HG02798 (cell line): ENCODE measurements around the gene FOXP1.
A peak's percentile ranks its signal among the peaks of the same experiment; 100 is the strongest.

Source experiments
- ATAC-seq: cut with Tn5 transposase; IDR thresholded peaks from one replicate; pipeline ENCODE4 v1.9.1; 2021; ENCODE audit warnings: mild to moderate bottlenecking; ENCODE audit not compliant: unreplicated experiment, poor library complexity

Gene FOXP1

DNA sequence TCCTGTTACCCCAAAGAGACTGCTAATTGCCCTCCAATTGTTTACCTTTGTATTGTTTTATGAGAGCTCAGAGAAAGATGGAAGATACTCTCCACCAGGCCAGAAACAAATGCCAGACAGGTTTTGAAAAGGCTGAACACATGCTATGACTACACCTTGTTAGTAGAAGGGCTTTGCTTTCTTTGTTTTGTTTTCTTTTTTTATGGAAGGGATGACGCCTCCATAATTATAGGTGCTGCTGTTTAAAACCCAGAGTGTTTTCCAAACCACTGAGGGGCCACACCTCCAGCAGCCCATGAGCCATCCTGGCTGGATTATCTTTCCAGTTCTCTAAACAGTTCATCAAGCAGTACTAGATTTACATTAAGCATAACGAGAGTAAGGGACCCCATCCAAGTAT is 5.6 kb upstream of the FOXP1 start:
- no peak for ATAC-seq

DNA sequence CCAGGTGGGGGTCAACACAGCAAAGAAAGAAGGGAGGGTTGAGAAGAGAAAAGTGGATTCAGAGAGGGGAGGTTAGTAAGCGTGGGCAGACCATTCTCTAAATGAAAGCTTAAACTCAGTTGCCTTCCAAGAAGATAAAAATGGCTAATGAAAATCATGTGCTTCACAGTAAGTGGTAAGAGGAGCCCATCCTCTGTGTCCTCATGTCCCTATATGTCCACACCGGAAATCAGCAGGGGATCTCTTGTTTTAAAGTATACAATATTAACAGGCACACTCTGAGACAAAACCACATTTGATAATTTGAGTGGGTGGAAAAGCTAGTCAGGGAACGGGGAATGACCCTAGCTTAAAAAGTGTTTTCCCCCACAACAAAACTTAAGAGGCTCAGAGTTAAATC is 4.4 kb upstream of the FOXP1 start:
- ATAC-seq: no peak

DNA sequence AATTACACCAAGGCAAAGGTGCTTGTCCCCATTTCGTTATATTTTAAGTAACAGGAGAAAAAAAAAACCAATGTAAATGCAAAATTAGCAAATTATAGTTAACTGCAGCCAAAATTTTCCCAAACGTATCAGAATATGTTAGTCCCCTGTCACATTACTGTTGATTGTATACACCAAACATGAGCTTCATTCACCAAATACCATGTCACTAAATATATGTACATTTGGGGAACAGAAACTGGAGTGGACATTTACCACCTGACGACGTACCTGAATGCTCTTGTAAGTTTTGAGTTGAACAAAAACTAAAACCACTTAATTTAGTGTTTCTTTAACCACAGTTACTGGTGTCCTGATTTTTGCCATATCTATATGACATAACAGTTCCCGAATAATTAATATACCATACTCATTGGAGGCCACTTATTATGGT is 3.3 kb upstream of the FOXP1 start:
- no peak for ATAC-seq

DNA sequence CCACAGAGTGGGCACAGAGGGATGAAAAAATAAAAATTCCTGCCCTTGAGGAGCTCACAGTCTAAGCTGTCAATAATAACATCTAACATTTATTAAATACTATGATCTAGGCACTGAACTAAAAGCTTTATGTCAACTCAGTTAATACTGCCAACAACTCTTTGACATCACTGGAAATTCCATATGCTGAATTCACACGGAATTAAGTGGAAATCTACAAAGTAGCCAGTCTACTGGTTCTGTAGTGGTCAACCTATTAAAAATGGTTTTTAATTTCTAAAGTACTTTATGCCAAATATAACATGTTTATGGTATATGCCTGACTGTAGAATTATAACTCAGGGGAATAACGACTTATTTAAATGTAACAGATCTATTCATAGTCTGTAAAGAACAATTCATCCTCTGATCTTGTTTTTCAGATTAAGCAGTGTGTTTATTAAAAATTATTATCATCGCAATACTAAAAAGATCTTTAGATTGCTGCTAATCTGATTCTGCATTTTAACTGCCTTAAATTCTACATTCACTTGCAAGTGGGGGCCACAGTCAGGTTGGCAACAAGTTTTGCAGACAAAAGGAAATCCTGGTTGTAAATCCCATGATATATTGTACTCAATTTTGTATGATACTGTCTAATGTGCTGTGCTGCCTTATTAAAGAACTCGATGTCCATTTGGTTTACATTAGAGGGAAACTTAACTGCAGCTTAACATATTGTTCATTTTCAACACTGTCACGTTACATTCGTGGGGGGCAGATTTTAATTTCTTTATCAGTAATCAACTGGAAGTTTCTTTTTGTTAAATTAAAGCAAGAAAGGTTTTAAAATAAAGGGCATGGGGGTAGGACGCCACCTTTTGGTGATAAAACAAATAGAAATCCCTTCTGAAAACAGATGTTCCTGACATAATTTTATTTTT is 2.6 kb upstream of the FOXP1 start:
- no peak for ATAC-seq

DNA sequence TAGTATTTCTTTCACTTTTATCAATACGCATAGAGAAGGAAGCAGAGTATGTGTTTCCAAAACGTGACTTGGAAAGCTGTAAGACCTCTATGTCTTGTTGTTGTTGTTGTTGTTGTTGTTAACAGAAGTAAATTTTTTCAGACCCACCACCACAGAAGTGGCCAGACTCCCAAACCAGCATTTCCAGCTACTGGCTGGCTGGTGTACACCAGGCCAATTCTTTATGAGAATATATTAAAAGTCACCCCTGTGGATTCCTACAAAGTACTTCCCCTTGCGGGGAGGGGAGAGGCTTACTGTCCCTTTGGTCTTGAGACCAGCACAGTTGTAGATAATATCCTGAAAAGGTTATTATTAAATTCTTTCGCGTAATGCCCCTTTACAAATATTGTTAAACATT is 1.6 kb upstream of the FOXP1 start:
- ATAC-seq: no peak

DNA sequence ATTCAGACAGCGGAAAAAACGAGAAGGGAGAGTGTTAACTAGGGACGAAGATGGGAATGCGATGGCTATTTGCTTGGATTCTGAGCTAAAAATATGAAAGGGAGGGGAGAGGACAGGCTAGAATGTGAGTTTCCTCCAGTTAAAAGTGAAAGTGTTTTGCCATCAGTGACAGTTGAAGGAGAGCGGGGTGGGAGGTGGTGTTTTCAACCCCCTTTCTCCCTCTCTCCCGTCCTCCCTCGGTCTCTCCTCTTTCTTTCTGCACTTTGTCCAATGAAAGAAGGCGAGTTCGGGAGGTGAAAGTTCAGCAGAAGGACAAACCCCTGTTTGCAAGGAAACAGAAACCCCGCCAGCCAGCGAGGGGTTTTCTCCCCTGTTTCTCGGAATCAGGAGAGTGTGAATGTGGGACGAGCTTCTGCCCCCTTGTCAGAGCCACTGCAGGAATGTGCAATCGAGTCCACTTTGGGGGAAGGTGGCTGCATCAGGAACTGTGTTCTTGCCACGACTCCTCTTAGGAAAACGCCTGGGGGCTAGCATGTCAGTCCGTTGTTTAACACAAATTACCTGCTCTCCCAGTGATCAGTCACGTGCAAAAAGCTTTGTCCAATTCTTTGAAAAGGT is 975 bp upstream of the FOXP1 start:
- ATAC-seq: no peak

DNA sequence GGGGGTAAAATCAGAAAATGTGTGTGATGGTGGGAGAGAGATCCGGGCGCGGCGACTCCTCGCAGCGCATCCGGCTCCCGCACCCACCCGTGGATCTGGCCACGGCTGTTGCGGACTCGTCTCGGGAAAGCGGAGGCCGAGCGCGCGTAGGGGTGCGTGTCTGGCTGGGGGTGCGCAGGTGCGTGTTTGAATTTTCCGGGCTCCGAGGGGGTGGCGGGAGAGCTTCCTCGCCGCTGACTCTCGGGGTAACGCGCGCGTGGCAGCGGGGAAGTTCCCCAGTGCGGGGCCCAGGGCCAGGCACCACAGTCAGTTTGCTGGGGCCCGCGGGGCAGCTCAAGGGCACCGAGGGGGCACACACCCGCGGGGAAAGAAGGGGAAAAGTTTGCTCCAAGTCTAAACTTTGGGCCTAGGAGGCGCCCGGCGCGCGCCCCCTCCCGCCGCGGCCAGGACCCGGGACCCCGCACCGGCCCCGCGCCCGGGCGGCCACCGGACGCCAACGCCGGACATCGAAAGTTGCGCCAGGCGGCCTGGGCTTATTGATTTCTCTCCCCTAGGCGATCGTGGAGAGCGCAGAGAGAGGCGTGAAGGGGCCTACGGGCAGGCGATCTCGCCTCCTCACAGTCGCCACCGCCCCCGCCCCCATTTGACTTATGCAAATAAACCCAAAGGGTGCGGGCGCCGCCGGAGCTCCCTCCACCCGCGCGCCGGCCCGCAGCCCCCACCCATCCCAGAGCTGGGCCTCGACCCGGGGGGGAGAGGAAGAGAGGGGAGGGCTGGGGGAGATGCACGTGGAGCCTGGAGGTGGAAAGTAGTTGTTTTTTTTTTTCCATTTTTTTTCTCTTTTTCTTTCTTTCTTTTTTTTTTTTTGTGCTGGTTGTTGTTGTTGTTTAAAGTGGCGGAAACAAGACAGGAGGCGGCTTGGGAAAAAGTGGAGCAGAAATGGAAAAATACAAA is 639 bp downstream of the FOXP1 start:
- no peak for ATAC-seq

DNA sequence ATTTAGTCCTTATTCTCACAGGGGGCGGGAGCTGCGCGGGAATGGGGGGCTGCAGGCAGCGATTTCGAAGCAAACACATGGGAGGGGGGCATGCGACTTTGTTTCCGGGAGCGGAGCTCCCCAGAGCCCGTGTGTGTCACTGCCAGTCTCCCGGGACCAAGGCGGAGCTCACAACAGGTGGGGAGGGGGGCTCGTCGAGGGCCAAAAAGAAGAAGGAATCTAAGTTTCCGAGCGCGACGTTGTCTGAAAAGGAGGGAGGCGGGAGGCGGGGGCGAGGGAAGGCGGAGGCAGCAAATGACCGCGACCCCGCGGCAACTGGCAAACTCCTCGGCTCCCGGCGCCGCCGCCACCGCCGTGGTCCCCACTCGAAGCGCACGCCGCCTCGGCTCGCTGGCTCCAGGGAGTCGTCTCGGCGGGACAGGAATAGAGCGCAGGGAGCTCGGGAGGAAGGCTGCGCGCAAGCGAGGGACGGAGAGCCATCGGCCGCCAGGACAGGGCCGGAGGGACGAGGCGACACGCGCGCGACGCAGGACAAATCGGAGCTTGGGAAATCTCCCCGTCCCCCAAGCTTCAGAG is 1.4 kb downstream of the FOXP1 start:
- no peak for ATAC-seq

DNA sequence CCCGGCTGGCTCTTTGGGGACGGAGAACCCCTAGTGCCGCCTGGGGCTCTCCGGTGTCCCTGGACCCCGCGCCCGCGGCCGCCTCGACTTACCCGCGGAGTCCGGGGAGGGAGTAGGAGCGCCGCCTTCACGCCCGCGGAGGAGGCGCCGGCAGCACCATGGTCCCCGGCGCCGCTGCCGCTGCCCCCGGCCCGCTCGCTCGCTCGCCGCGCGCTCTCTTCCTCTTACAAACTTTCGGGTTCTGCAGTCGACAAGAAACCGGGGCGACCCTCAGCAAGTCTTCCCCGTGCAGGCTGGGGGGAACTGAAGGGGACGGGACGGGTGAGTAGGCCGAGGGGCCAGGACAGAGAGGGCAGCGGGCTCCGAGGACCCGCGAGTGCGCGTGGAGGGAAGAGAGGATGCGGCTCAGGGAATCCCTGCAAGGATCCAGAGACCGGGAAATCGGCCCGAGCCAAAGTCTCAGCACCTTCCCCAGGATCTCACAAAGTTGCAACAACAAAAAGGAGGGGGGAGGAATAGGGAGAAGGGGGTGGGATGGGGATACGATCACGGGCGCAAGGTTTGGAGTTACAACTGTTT is 2.0 kb downstream of the FOXP1 start:
- no peak for ATAC-seq

DNA sequence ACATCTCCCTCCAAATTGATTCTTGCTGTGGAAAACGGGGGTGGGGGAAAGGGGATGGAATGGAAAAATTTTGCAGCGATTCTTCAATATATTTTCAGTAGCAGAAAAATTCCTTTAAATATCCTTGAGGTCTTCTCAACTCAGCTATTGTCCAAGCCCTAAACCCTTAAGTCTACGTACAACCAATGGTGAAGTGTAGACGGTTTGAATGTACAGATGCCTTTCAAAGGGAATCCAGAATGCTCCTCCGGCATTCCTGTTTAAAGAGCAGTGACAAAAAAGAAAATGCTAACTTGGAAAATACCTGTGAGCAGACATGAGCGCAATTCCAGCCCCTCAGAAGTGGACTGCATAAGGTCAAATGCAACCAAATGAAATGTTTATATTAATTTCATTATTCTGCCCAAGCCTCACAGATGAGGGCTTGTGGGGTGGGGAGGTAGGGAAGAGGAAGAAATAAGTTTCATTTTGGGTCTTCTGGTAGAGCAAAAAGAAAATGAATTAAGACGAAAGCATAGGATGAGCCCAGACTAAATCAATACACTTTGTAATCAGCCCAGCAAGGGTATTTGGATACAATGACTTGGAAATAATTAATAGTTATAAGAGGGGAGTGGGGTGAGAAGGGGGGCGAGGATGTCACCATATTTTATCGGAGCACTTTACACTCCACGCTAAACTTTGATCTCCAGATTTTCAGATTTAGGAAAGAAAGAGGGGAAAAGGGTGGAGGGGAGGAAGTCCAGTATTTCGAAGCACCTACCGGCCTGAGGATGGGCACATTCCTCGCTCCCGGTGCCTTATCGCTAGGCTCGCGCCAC is 2.7 kb downstream of the FOXP1 start:
- ATAC-seq: no peak

DNA sequence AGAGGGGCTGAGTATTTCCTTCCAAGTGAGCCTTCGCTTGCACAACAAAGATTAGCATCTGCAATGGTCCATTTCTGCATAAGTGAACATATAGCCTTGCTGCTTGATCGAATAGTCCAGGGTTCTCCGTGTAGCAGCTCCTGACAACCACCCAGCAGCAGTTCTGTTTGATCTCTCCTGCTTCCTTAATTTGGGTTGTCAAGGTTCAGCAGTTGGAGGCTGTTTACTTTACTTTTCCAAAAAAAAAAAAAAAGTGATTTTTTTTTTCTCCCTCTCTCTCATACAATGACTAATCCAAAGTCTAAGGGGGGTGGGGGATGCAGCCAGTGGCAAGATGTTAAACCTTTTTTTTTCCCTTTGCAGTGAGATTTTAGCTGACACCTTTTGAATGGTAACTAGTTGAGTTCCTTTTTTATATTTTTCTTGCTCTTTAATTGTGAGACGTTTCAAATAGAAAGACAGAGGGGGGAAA is 3.6 kb downstream of the FOXP1 start:
- no peak for ATAC-seq

DNA sequence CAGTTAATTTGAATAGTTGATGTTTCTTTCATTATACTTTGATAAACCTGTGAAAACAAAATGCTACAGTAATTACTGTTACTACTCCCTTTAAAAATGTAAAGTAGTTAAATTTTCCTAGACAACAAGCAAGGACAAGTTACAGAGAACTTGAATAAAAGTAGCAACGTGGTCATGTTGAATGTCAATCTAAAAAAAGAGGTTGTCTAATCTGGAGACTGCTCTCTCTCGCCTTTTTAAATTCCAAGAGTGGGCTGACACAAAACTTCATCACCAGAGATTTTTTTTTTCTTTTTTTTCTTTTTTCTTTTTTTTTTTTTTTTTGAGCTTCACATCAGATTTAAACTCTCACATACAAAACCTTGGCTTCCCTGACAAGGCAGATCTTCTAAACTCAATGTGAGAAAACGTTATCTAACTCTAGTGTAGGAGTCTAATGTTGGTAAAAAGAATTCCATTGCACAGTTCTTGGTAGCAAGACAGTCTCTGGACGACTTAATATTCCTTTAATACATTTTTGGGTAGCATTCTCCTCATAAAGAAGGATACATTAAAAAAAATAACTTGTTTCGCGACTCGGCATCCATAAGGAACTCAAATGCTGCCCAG is 4.1 kb downstream of the FOXP1 start:
- no peak for ATAC-seq

DNA sequence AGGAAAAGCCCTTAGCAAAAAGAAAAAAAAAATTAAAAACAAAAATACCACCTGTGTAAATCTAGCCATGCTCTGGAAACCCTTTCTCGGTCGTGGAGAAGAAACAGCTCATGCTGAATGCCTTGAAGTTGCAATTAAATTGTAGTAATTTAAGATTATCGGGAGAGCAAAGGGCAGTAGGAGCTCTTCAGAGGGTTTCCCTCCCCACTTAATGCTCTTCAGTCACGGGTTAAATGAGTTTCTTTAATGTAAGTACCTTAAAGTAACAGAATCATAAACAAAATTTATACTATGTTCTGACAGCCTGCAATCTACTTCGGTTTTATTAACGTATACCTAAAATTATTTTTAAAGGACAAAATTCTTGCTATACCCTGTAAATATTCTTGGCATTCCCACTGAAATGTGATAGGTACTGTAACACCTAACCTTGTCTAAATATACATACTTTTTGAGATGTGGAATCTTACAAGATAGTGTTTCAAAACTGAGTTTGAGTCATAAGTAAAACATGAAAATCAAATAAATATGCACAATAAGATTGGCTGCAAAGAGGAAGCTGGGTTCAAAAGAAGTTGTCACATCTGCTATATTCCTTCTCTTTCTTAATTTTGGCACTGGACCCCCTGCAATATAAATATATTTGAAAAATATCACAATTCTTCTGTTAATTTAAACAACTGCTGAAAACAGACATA is 5.3 kb downstream of the FOXP1 start:
- no peak for ATAC-seq

DNA sequence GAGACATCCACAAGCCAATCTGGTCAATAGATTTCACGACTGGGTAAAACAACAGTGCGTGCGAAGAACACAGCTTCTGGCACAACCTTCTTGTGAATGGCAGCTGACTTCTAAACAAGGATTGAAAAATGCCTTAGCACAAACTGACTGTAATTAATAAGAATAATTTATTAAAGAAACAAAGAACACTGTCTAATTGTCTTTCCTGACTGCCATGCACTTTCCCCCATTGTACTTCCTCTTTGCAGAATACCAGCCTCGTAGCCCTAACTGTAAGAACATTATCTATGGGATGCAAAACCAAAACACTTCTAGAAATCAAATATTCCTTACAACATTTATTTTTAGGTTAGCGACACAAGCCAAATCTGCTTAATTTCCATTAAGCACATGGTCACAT is 6.5 kb downstream of the FOXP1 start:
- ATAC-seq: no peak

DNA sequence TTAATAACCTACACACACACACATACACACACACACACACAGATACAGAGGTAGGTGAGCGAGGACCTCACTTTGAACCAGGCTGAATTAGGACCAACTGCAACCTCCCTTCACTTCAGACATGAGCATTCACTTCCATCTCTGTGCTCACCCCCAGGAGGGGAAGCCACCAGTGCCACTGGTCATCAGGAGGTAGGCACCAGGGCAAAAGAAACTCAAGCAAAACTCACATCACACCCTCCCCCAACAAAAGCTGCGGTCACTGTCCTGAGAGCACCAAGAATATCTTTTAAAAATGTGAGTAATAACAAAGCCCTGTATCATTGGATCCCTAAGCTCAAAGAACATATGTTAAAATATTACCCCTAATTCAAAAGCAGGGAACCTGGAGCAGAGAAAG is 8.1 kb downstream of the FOXP1 start:
- no peak for ATAC-seq

DNA sequence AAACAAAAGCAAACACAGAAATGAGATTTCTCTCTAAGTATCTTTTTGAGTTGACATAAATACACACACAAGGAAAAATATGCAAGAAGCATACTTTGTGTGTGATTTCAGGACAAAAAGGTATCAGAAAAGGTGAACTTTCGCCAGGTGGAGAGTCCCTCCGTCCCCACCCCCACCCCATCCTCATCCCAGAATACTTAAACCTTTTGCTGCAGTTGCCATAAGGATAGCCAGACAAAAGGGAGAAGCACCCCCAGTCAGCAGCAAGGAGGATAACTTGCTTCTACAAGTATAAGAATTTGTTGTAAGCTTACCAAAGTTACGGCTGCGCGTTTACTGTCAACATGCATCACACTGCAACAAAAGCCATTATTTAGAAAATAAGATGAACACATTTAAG is 10.3 kb downstream of the FOXP1 start:
- no peak for ATAC-seq

DNA sequence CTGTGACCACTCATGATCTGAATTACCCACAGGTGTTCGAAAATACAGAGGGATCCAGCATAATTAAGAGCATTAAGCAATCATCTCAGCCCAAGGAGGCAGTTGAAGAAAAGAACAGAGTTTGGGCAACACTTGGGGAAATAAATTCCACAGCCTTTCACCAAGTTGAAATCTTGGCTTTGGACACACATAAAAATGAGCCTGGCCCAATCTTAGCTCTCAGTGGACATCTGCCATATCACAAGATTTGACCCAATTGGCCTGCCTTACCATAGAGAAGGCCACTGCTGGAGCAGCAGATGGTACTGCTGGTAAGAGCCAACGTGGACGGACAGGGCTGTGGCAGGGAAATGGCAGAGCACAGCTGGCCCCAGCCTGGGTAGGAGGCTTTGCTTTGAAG is 13.0 kb downstream of the FOXP1 start:
- no peak for ATAC-seq

DNA sequence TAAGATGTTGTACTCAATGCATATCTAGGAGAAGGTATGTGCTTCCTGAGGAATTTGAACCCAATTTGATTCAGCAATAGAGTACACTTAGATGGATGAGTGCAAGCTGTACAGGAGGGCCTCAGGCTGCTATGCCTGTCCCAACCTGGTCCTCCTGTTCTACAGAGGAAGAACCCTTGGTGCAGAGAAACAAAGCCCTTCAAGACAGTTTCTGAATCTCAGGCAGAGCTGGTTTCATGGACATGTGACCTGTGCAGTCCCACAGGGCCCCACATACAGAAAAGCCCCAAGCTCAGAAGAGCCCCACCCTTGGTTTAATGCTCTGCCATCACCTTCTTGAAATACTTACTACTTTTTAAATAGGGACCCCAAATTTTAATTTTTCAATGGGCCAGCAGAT is 15.3 kb downstream of the FOXP1 start:
- peak; percentile 35 for ATAC-seq
